Spleen (tissue), 11 donors: Measurements from ENCODE around the gene CD84. TPM values are rescaled to one million over a fixed set of nuclear protein-coding genes. Genes with fewer than 3 reads are reported as not detected.
A peak's percentile ranks its signal among the peaks of the same experiment; 100 is the strongest.
"Not testable (repeated sequence)": the region's sequence is repeated elsewhere in the genome, so short reads cannot be mapped to it uniquely, and the experiment has no call there.

Experiments
- DNase-seq: peaks from one replicate; pipeline ENCODE4 v3.0.0-alpha.2; 2020
- H3K27ac ChIP-seq, 8 donors: fragments of 200-600 bp; sonication (generic) in 7 of 8; 1 replicate in 4 of 8; 2 replicates in 4 of 8; pipeline versions ENCODE4 v1.5.0 to v1.8.0; 2016 to 2021; ENCODE audit warnings: inconsistent platforms in 4 of 8, mild to moderate bottlenecking in 4 of 8, moderate library complexity in 1 of 8
- H3K27me3 ChIP-seq, 7 donors: fragments of 200-600 bp; sonication (generic) in 6 of 7; replicated peaks in 1 of 7; 1 replicate in 4 of 7; 2 replicates in 3 of 7; pipeline versions ENCODE4 v1.5.0 to v1.8.0; 2016 to 2021; ENCODE audit warnings: inconsistent platforms in 3 of 7, mild to moderate bottlenecking in 1 of 7
- H3K36me3 ChIP-seq, 6 donors: fragments of 200-600 bp; sonication (generic) in 5 of 6; 1 replicate in 4 of 6; 2 replicates in 2 of 6; pipeline versions ENCODE4 v1.5.0 to v1.8.0; 2016 to 2021; ENCODE audit warnings: inconsistent platforms in 2 of 6
- H3K4me1 ChIP-seq, 6 donors: fragments of 200-600 bp; sonication (generic) in 5 of 6; 1 replicate in 3 of 6; 2 replicates in 3 of 6; pipeline versions ENCODE4 v1.5.0 to v1.8.0; 2016 to 2021; ENCODE audit warnings: inconsistent platforms in 3 of 6
- H3K4me3 ChIP-seq, 8 donors: fragments of 200-600 bp; sonication (generic) in 7 of 8; 1 replicate in 4 of 8; 2 replicates in 4 of 8; pipeline versions ENCODE4 v1.5.0 to v1.8.0; 2016 to 2021; ENCODE audit warnings: inconsistent platforms in 4 of 8, mild to moderate bottlenecking in 4 of 8, moderate library complexity in 2 of 8
- H3K9me3 ChIP-seq, 8 donors: fragments of 200-600 bp; sonication (generic) in 7 of 8; 1 replicate in 4 of 8; 2 replicates in 4 of 8; pipeline versions ENCODE4 v1.5.0 to v1.8.0; 2016 to 2021; ENCODE audit warnings: inconsistent platforms in 4 of 8
- POLR2A ChIP-seq, 3 donors: fragments of 450-650 bp; IDR thresholded peaks; one replicate each; pipeline ENCODE4 v1.5.1; 2017; ENCODE audit warnings: antibody characterized with exemption in 3 of 3, mild to moderate bottlenecking in 1 of 3
- POLR2AphosphoS5 ChIP-seq, 3 donors: sonication (generic); formaldehyde crosslinking; IDR thresholded peaks; one replicate each; pipeline ENCODE4 v1.5.1; 2017; ENCODE audit warnings: antibody characterized with exemption in 3 of 3
- WGBS, 5 donors: extraction: QIAGEN DNeasy Blood & Tissue Kit in 3 of 5; methylation state at CpG; one replicate each; pipeline versions ENCODE4 v1.1.5 to v1.1.7; 2013 to 2018; 5-methylcytosine and 5-hydroxymethylcytosine counted together
- intact Hi-C: fragments of 100-400 bp; cut with DNase I; formaldehyde crosslinking; loops from one replicate; pipeline ENCODE4 v1.15.0; 2023; ENCODE audit warnings: low total_unique reads
- polyA plus RNA-seq, 3 donors: library from polyadenylated mRNA; stranded (reverse); fragments of 200-250 nt; gene quantifications; one replicate each; pipeline ENCODE4 v1.2.1, GENCODE V29; 2013
- total RNA-seq, 7 donors: library from RNA; depleted of rRNA in 3 of 7; stranded (reverse); fragments of >200 nt in 3 of 7; fragmentation: NEBNext Ultra II Directional in 4 of 7; extraction: Animal tissue kit (Norgen Biotek cat#: 25700) in 4 of 7; gene quantifications; one replicate each; pipeline versions ENCODE4 v1.1.0 to v1.2.1, GENCODE V29; 2016 to 2021
- TF ChIP-seq, protein P1 (sequence below), 11 experiments: fragments of 200-600 bp in 7 of 11; fragments of 450-650 bp in 4 of 11; sonication (generic) in 4 of 11; IDR thresholded peaks in 8 of 11; conservative IDR thresholded peaks in 3 of 11; 1 replicate in 7 of 11; 2 replicates in 4 of 11; pipeline versions ENCODE4 v1.4.0 to v1.8.0; 2016 to 2021; ENCODE audit warnings: antibody characterized with exemption in 11 of 11, inconsistent platforms in 4 of 11, mild to moderate bottlenecking in 1 of 11
- donor health status: healthy with polysubstance abuse.
- donor health status: DM: no; HTN: no; CAD: no; lungs with moderate emphysema.
- donor health status: DM: no; HTN: no; CAD: no.
- donor health status: Bipolar disorder and iron deficiency.
- donor health status: healthy.
- donor health status: DM: no; HTN: no; CAD: no.
- donor health status: DM: yes; HTN: yes; CAD: no.

The CD84 gene
- total and polyA plus RNA-seq, 10 donors = 4.7 to 76.1 (median 60.0) TPM

DNA sequence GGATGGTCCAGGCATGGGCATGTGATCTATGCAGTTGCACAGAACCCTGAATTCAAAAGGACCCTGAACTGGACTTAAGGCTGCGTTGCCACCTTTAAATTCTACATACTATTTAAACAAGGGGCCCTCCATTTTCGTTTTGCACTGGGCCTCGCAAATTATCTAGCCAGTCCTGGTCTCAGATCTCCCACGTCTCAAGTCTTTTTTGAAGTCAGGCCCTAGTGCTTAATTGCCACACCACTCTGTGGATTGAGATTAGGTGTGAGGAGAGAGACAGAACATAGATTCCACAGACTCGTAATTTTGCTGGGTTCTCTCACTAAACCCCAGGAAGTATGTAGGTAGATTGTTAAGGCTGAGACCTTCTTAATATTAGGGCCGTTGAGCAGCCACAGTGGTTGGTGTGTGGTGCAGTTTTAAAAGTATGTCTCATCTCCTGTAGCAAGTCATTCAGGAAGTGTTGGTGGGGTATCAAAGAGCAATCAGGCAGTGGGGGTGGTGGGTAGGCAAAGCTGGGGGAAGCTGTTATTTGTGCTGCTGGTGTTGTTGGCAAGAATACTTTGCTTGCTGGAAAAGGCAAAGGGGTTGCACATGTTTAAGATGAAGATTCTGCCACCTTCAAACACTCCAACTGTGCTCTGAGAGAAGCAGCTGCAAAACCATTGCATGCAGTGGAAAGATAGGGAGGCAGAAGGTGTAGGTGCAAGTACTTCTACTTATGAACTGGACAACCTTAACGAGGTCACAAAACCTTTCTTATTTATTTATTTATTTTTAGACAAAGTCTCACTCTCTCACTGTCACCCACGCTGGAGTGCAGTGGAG lies 11.2 kb downstream of the CD84 start:
- intact Hi-C loops = no loop called here
- Histone ChIP-seq H3K4me1 (peaks cover 11 to 94% (median 62%) of the 10 kb centered on the region in 6 donors), H3K9me3 (peaks cover 0 to 7% (median 4%) of the 10 kb centered on the region in 8 donors), H3K4me3 (peak overlapping the region in 1 of 8 donors; percentile 9), H3K36me3 (peaks cover 0 to 33% (median 0%) of the 10 kb centered on the region in 6 donors), H3K27ac (peak overlapping the region; percentile 33 to 89 (median 71)), H3K27me3 (no peaks in the 10 kb centered on the region)
- DNase-seq = no peak
- WGBS, 5 donors = 20 to 47% (median 32%) methylated on average over 8 of the region's 8 CpGs
- TF ChIP-seq POLR2AphosphoS5 (IDR thresholded peaks at IDR 0.05) (peak in 1 of 3 donors; percentile 53), POLR2A (IDR thresholded peaks at IDR 0.05) (no peak)
- TF ChIP-seq, protein P1, sequence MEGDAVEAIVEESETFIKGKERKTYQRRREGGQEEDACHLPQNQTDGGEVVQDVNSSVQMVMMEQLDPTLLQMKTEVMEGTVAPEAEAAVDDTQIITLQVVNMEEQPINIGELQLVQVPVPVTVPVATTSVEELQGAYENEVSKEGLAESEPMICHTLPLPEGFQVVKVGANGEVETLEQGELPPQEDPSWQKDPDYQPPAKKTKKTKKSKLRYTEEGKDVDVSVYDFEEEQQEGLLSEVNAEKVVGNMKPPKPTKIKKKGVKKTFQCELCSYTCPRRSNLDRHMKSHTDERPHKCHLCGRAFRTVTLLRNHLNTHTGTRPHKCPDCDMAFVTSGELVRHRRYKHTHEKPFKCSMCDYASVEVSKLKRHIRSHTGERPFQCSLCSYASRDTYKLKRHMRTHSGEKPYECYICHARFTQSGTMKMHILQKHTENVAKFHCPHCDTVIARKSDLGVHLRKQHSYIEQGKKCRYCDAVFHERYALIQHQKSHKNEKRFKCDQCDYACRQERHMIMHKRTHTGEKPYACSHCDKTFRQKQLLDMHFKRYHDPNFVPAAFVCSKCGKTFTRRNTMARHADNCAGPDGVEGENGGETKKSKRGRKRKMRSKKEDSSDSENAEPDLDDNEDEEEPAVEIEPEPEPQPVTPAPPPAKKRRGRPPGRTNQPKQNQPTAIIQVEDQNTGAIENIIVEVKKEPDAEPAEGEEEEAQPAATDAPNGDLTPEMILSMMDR (IDR thresholded peaks at IDR 0.05 in 8 of 11, conservative IDR thresholded peaks at IDR 0.05 in 3 of 11) = no peak

DNA sequence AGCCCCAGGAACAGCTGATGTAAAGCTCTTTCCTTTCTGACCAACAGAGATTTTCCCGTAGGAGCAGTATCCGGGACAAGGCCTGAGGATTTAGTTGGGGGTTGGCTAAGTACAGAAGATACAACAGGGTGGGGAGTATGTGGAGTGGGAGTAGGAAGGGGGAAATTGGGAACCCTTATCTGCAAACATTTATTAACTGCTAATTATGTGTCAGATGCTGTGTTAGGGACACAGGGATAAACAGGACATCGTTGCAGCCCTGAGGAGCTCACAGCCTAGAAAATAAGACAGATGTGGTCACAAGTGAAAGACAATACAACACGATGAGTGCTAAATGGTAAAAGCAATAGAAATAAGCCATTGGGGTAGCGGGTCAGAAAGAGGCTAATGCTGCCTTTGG lies 12.0 kb downstream of the CD84 start:
- TF ChIP-seq POLR2AphosphoS5 (IDR thresholded peaks at IDR 0.05) (no peak), POLR2A (IDR thresholded peaks at IDR 0.05) (no peak)
- TF ChIP-seq, protein P1 (IDR thresholded peaks at IDR 0.05 in 8 of 11, conservative IDR thresholded peaks at IDR 0.05 in 3 of 11) = no peak
- Histone ChIP-seq H3K9me3 (peaks cover 0 to 14% (median 10%) of the 10 kb centered on the region in 8 donors), H3K27ac (peak overlapping the region; percentile 21 to 89 (median 69)), H3K27me3 (no peaks in the 10 kb centered on the region), H3K4me3 (peak overlapping the region in 1 of 8 donors; percentile 9), H3K36me3 (peaks cover 0 to 36% (median 0%) of the 10 kb centered on the region in 6 donors), H3K4me1 (peaks cover 11 to 87% (median 60%) of the 10 kb centered on the region in 6 donors)
- no peak for DNase-seq
- intact Hi-C loops = no loop called here
- 80 to 83% (median 81%) methylated on average over 5 of the region's 5 CpGs for WGBS, 5 donors

DNA sequence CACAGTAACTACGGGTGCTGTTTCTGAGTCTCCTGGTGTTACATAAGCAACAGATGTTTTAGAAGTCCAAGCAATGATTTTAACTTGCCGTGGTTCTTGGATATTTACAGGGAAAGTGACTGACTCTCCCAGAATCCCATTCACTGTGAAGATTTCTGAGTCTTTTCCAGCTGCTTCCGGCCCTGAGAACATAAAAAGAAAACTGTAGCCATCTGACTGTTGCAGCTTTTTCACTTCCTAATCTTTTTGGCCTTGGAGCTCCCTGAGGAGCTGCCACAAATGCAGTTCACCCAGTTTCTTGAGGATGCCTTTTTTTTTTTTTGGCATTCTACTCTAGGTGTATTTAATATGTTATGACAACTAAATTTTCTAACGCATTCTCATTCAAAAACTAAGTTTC lies 13.7 kb downstream of the CD84 start:
- 69 to 82% (median 75%) methylated on average over 4 of the region's 4 CpGs for WGBS, 5 donors
- intact Hi-C loops = no loop called here
- H3K27me3 ChIP-seq = no peaks in the 10 kb centered on the region
- peaks cover 0 to 27% (median 0%) of the 10 kb centered on the region in 6 donors for H3K36me3 ChIP-seq
- H3K4me3 ChIP-seq = no peak overlapping the region
- TF ChIP-seq POLR2A (IDR thresholded peaks at IDR 0.05) = no peak
- TF ChIP-seq, protein P1 (IDR thresholded peaks at IDR 0.05 in 8 of 11, conservative IDR thresholded peaks at IDR 0.05 in 3 of 11) = no peak
- TF ChIP-seq POLR2AphosphoS5 (IDR thresholded peaks at IDR 0.05) = no peak
- H3K27ac ChIP-seq = peak overlapping the region in 7 of 8 donors; percentile 30 to 89 (median 45)
- H3K4me1 ChIP-seq = peaks cover 15 to 86% (median 65%) of the 10 kb centered on the region in 6 donors
- peaks cover 0 to 17% (median 10%) of the 10 kb centered on the region in 8 donors for H3K9me3 ChIP-seq
- DNase-seq = no peak

DNA sequence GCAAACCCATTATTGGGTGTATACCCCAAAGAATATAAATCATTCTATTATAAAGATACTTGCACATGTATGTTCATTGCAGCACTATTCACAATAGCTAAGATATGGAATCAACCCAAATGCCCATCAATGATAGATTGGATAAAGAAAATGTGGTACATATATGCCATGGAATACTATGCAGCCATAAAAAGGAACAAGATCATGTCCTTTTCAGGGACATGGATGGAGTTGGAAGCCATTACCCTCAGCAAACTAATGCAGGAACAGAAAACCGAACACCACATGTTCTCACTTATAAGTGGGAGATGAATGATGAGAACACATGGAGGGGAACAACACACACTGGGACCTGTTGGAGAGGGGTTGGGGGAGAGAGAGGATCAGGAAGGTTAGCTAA lies 16.1 kb downstream of the CD84 start:
- H3K27me3 ChIP-seq, H3K4me3 ChIP-seq, intact Hi-C loops, DNase-seq: not testable (repeated sequence)
- WGBS, 5 donors = 83 to 97% (median 91%) methylated on average over 1 of the region's 1 CpG
- Histone ChIP-seq H3K27ac (peak overlapping the region in 1 of 8 donors; percentile 89), H3K9me3 (peaks cover 0 to 17% (median 10%) of the 10 kb centered on the region in 8 donors), H3K36me3 (peaks cover 0 to 26% (median 0%) of the 10 kb centered on the region in 6 donors), H3K4me1 (peaks cover 14 to 86% (median 58%) of the 10 kb centered on the region in 6 donors)

DNA sequence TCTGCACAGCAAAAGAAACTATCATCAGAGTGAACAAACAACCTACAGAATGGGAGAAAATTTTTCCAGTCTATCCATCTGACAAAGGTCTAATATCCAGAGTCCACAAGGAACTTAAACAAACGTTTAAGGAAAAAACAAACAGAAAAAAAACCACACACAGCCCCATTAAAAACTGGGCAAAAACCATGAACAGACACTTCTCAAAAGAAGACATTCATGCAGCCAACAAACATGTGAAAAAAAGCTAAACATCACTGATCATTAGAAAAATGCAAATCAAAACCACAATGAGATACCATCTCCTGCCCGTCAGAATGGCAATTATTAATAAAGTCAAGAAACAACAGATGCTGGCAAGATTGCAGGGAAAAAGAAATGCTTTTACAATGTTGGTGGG lies 16.6 kb downstream of the CD84 start:
- DNase-seq, intact Hi-C loops, H3K4me3 ChIP-seq, H3K27me3 ChIP-seq, H3K27ac ChIP-seq: not testable (repeated sequence)
- WGBS, 5 donors = 73 to 88% (median 74%) methylated on average over 2 of the region's 2 CpGs
- H3K36me3 ChIP-seq = peaks cover 0 to 29% (median 0%) of the 10 kb centered on the region in 6 donors
- H3K9me3 ChIP-seq = peaks cover 0 to 17% (median 10%) of the 10 kb centered on the region in 8 donors
- peaks cover 11 to 86% (median 58%) of the 10 kb centered on the region in 6 donors for H3K4me1 ChIP-seq
